ENCODE data around the gene SAT1. TPM values are rescaled to one million over a fixed set of nuclear protein-coding genes. Genes with fewer than 3 reads are reported as not detected.
A peak's percentile ranks its signal among the peaks of the same experiment; 100 is the strongest.

SAT1 gene
- total and polyA plus RNA-seq, 2 experiments from 2014 or later, result 1,822 to 2,173 TPM

GRCh38 chrX:23787745-23788118 is 4.8 kb downstream of the SAT1 start:
- Histone ChIP-seq H3K27me3 (no peaks in the 10 kb centered on the region), H3K9me3 (ENCODE audit: low read depth) (no peaks in the 10 kb centered on the region), H3K4me1 (ENCODE audit: insufficient read depth) (peaks cover 4% of the 10 kb centered on the region), H3K79me2 (peaks cover 27% of the 10 kb centered on the region), H3K9me2 (replicated peaks; ENCODE audit: insufficient read depth) (no peaks in the 10 kb centered on the region), H3K36me3 (replicated peaks; ENCODE audit: insufficient read depth, low read depth) (no peaks in the 10 kb centered on the region), H2AFZ (no peak overlapping the region), H3K4me2 (no peak overlapping the region), H4K20me1 (ENCODE audit: insufficient read depth, poor library complexity, severe bottlenecking) (peaks cover 12% of the 10 kb centered on the region), H3K27ac (peak overlapping the region; percentile 85), H3K4me3 (no peak overlapping the region)
- 96% methylated on average over 2 of the region's 2 CpGs for WGBS (ENCODE audit: low lambda C conversion rate, missing lambda C conversion rate)
- no peak for DNase-seq (ENCODE audit: low spot score)
- TF ChIP-seq EZH2phosphoT487 (IDR thresholded peaks at IDR 0.05; ENCODE audit: low read depth, severe bottlenecking, unreplicated experiment) (no peak), CTCF (IDR thresholded peaks at IDR 0.05; ENCODE audit: poor library complexity) (no peak), EZH2 (IDR thresholded peaks at IDR 0.05; ENCODE audit: borderline replicate concordance) (no peak)

GRCh38 chrX:23788521-23788920 is 5.5 kb downstream of the SAT1 start:
- H2AFZ ChIP-seq, result no peak overlapping the region
- H3K27ac ChIP-seq, result peak overlapping the region; percentile 85
- peaks cover 4% of the 10 kb centered on the region for H3K4me1 ChIP-seq (ENCODE audit: insufficient read depth)
- no peaks in the 10 kb centered on the region for H3K9me2 ChIP-seq (replicated peaks; ENCODE audit: insufficient read depth)
- H3K9me3 ChIP-seq (ENCODE audit: low read depth), result no peaks in the 10 kb centered on the region
- no peak for DNase-seq (ENCODE audit: low spot score)
- no peak overlapping the region for H3K4me3 ChIP-seq
- H4K20me1 ChIP-seq (ENCODE audit: insufficient read depth, poor library complexity, severe bottlenecking), result peaks cover 12% of the 10 kb centered on the region
- H3K79me2 ChIP-seq, result peaks cover 23% of the 10 kb centered on the region
- no peak for TF ChIP-seq CTCF (IDR thresholded peaks at IDR 0.05; ENCODE audit: poor library complexity)
- TF ChIP-seq EZH2phosphoT487 (IDR thresholded peaks at IDR 0.05; ENCODE audit: low read depth, severe bottlenecking, unreplicated experiment), result no peak
- TF ChIP-seq EZH2 (IDR thresholded peaks at IDR 0.05; ENCODE audit: borderline replicate concordance), result no peak
- no peaks in the 10 kb centered on the region for H3K27me3 ChIP-seq
- no peak overlapping the region for H3K4me2 ChIP-seq
- H3K36me3 ChIP-seq (replicated peaks; ENCODE audit: insufficient read depth, low read depth), result no peaks in the 10 kb centered on the region

- Histone ChIP-seq H3K4me3 (no peak overlapping the region), H3K9me3 (ENCODE audit: low read depth) (no peaks in the 10 kb centered on the region), H3K4me1 (ENCODE audit: insufficient read depth) (peaks cover 4% of the 10 kb centered on the region), H3K4me2 (no peak overlapping the region), H3K36me3 (replicated peaks; ENCODE audit: insufficient read depth, low read depth) (no peaks in the 10 kb centered on the region), H3K79me2 (peaks cover 19% of the 10 kb centered on the region), H3K9me2 (replicated peaks; ENCODE audit: insufficient read depth) (no peaks in the 10 kb centered on the region), H4K20me1 (ENCODE audit: insufficient read depth, poor library complexity, severe bottlenecking) (peaks cover 12% of the 10 kb centered on the region), H3K27me3 (no peaks in the 10 kb centered on the region), H2AFZ (no peak overlapping the region), H3K27ac (peak overlapping the region; percentile 85)
- DNase-seq (ENCODE audit: low spot score), result no peak
- no peak for TF ChIP-seq EZH2 (IDR thresholded peaks at IDR 0.05; ENCODE audit: borderline replicate concordance)
- no peak for TF ChIP-seq CTCF (IDR thresholded peaks at IDR 0.05; ENCODE audit: poor library complexity)
- no peak for TF ChIP-seq EZH2phosphoT487 (IDR thresholded peaks at IDR 0.05; ENCODE audit: low read depth, severe bottlenecking, unreplicated experiment)
- 90% methylated on average over 4 of the region's 4 CpGs for WGBS (ENCODE audit: low lambda C conversion rate, missing lambda C conversion rate)
Measured at GRCh38 chrX:23788946-23789345, 6.0 kb downstream of the SAT1 start.

Data from hepatocyte (in vitro differentiated cells).